Spinal cord (tissue), 10 donors: Measurements from ENCODE around the gene PRG2. TPM values are rescaled to one million over a fixed set of nuclear protein-coding genes. Genes with fewer than 3 reads are reported as not detected.
A peak's percentile ranks its signal among the peaks of the same experiment; 100 is the strongest.

Experiments used
- DNase-seq, 6 donors: peaks; one replicate each; pipeline versions ENCODE4 v3.0.0 to v3.0.0-alpha.2; 2013 to 2015; ENCODE audit warnings: low spot score in 6 of 6, low read depth in 4 of 6
- H3K27ac ChIP-seq: one replicate; pipeline ENCODE4 v1.5.1; 2013; ENCODE audit warnings: low read depth, low read length, control low read depth
- H3K27me3 ChIP-seq: one replicate; pipeline ENCODE4 v1.6.1; 2013; ENCODE audit warnings: low read length; ENCODE audit not compliant: control insufficient read depth, insufficient read depth
- H3K36me3 ChIP-seq: one replicate; pipeline ENCODE4 v1.6.1; 2013; ENCODE audit warnings: low read length; ENCODE audit not compliant: control insufficient read depth, insufficient read depth
- H3K4me1 ChIP-seq: one replicate; pipeline ENCODE4 v1.6.1; 2013; ENCODE audit warnings: low read length; ENCODE audit not compliant: control insufficient read depth, insufficient read depth
- H3K4me3 ChIP-seq: one replicate; pipeline ENCODE4 v1.5.1; 2013; ENCODE audit warnings: low read depth, low read length, control low read depth
- H3K9me3 ChIP-seq: one replicate; pipeline ENCODE4 v1.6.1; 2013; ENCODE audit warnings: low read length; ENCODE audit not compliant: control insufficient read depth, insufficient read depth
- WGBS: methylation state at CpG from one replicate; pipeline ENCODE4 v1.1.5; 2013; ENCODE audit warnings: missing lambda C conversion rate; ENCODE audit not compliant: insufficient coverage; 5-methylcytosine and 5-hydroxymethylcytosine counted together
- polyA plus RNA-seq, 2 donors: library from polyadenylated mRNA; unstranded; fragments of 120-200 nt; gene quantifications; one replicate each; pipeline ENCODE4 v1.2.1, GENCODE V29; 2013; ENCODE audit not compliant: insufficient read length in 2 of 2
- total RNA-seq, 2 donors: library from RNA; depleted of rRNA in 1 of 2; stranded (reverse); fragments of 120-200 nt in 1 of 2; fragments of >200 nt in 1 of 2; gene quantifications; one replicate each; pipeline versions ENCODE4 v1.2.3 to v1.2.4, GENCODE V29; 2013 to 2014
- donor health status: healthy.

Gene PRG2
- total and polyA plus RNA-seq, 4 donors = 0.22 to 6.4 (median 1.4) TPM

DNA sequence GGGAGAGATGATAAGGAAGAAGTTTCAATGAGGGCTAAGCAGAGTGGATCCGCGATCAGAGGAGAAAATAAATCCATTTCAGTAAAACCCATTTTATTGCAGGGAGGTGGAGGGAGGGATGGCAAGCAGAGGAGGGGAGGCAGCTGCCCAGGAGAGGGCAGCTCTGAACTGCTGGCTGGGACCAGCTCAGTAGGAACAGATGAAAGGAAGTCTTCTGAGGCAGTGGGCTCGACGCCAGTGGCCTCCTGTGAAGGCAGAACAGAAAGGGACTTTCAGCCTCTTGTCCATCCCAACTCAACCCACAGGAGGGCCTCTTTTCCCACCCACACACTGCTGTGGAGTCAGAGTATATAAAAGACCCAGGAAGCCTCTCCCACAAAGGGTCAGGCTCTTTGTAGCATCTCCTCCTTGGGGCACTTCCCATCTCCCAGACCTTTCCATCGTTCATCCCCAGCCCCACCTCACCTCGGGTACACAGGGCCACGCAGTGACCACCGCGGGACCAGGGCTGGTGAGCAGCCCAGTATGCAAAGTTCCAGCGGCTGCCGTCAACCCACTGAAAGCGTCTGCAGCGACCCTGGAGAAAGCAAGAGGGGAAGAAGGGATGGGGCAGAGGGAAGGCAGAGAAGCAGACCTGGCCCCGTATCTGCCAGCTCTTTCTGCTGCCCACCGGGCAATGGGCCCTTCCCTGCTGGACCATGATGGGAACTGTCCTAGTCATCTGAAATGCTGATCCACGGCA lies 3.0 kb downstream of the PRG2 start:
- H3K4me1 ChIP-seq = peaks cover 6% of the 10 kb centered on the region
- 61% methylated on average over 12 of the region's 16 CpGs for WGBS
- H3K4me3 ChIP-seq = no peak overlapping the region
- no peaks in the 10 kb centered on the region for H3K36me3 ChIP-seq
- no peaks in the 10 kb centered on the region for H3K9me3 ChIP-seq
- peak in 1 of 6 donors; percentile 54 for DNase-seq
- no peak overlapping the region for H3K27ac ChIP-seq
- no peaks in the 10 kb centered on the region for H3K27me3 ChIP-seq

DNA sequence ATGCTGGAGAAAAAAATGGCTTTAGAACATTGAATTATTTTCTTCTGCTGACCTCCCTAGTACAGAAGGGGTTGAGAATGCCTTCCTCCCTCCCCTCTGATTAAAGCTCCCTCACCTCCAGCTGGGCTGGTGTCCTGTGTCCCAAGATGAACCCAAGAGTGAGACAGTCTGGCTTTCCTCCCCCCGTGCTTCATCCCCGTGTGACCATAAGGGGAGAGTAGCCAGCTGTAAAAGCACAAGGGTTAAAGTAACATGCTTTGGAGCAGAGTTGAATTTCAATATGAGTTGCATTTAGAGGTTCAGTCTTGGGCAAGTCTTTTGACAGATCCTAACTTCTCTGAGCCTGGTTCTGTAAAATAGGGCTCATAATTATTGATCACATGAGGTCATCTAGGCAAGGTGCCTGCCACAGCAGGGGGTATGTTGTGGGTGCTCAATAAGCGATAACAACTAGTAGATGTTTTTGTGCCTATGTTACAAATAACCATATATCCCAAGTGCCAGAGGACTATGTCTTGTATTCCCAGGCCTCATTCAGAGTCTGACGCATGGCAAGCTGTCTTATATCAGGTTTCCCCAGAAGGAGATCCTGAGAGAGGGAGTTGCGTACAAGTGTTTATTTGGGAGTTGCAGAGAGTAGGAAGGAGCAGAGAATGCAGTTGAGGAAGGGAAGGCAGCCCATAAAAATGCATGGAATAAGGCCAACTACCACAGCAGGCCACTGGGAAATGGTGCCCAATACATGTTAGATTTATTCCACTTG lies 4.1 kb downstream of the PRG2 start:
- Histone ChIP-seq H3K36me3 (no peaks in the 10 kb centered on the region), H3K4me3 (no peak overlapping the region), H3K4me1 (peaks cover 6% of the 10 kb centered on the region), H3K27me3 (no peaks in the 10 kb centered on the region), H3K27ac (no peak overlapping the region), H3K9me3 (no peaks in the 10 kb centered on the region)
- 67% methylated on average over 3 of the region's 5 CpGs for WGBS
- DNase-seq = peak in 1 of 6 donors; percentile 3

DNA sequence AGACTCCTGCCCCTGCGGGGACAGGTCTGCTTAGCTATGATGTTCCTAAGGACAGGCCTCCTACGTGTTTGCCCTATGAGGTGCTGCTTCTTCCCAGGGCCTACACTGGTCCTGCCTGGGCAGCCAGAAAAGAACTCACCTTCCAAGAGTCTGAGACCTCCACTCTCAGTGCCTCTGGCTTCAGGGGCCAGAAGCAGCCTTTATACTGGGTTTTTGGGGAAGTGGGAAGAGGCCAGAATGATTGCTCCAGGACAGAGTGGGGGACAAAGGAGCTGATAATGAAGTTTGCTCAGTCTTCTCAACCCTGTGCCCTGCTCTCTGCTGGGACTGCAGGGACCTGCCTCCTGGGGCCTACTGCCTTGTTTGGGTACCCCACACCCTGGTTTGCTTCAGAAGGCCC lies 9.5 kb downstream of the PRG2 start, which contains the start of gene PRG3:
Gene PRG3 (minus strand): TSS at position 176 of the 400 bp plus-strand sequence. CDS start 442 bp downstream, outside the sequence.
- Histone ChIP-seq H3K27me3 (peaks cover 3% of the 10 kb centered on the region), H3K27ac (no peak within 1 kb of the TSS), H3K4me3 (no peak within 1 kb of the TSS), H3K36me3 (no peaks in the 10 kb centered on the region), H3K4me1 (peaks cover 4% of the 10 kb centered on the region), H3K9me3 (no peaks in the 10 kb centered on the region)
- 77% methylated on average over 2 of the region's 2 CpGs for WGBS
- DNase-seq = no peak

DNA sequence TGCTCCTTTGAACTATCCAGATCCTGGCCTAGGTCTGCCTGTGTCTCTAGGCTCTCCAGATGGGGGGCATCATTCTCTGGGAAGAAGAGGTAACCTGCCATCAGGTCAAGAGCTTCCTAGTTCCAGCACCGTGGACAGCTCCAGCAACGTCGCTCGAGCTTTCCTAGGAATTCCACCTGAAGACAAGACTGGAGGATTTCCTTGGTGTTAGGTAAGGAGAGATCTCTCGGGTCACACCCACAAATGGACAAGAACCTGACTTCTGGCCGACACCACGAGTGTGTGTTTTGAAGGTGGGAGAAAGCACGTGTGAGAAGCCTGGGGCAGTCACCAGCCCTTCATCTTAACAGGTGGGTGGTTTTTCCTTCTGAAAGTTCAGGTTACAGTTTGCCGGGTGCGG lies 10.7 kb downstream of the PRG2 start:
- 51% methylated on average over 3 of the region's 10 CpGs for WGBS
- Histone ChIP-seq H3K4me3 (no peak overlapping the region), H3K27ac (no peak overlapping the region), H3K9me3 (no peaks in the 10 kb centered on the region), H3K27me3 (peaks cover 3% of the 10 kb centered on the region), H3K36me3 (no peaks in the 10 kb centered on the region), H3K4me1 (peaks cover 4% of the 10 kb centered on the region)
- DNase-seq = no peak

DNA sequence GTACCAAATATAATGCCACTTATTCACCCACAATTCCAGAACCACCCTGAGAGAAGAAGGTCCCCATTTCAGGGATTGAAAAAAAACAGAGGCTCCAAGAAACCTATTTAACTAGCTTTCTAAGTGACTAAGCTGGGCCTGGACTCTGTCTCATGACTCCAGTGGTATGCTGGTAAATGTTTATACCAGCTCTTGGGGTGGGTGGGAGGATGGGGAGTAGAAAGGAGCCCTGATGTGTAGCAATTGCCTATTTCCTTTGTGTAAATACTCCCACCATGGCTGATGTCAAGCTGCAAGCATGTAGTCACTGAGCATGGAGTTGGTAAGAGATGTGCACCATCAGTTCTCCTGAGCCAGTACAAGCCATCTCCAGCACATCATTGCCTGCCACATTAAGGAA lies 12.3 kb downstream of the PRG2 start:
- H3K36me3 ChIP-seq = no peaks in the 10 kb centered on the region

DNA sequence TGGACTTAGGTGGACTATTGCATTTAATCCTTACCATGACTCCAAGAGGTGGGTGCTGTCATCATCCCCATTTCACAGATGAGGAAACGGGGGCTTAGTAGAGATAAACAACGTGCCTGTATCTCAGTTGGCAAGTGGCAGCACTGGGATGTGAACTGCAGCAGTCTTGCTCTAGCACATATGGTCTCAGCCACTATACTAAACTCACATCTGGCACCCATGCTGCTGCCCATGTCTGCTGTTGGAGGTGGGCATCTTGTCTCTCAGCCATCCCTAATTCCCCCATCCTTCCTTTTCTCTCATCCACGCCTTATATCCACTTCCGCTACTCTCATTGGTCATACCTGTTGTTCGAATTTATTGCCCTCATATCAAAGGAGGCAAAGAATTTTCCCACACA lies 13.3 kb downstream of the PRG2 start:
- WGBS = 61% methylated on average over 5 of the region's 5 CpGs
- DNase-seq = peak in 1 of 6 donors; percentile 6
- Histone ChIP-seq H3K4me3 (no peak overlapping the region), H3K9me3 (no peaks in the 10 kb centered on the region), H3K27ac (no peak overlapping the region), H3K27me3 (peaks cover 3% of the 10 kb centered on the region), H3K36me3 (no peaks in the 10 kb centered on the region), H3K4me1 (peaks cover 4% of the 10 kb centered on the region)

More for the DNA sequence above, 12.3 kb downstream of the PRG2 start:
- Histone ChIP-seq H3K4me3 (no peak overlapping the region), H3K4me1 (peaks cover 4% of the 10 kb centered on the region), H3K27ac (no peak overlapping the region), H3K27me3 (peaks cover 3% of the 10 kb centered on the region), H3K9me3 (no peaks in the 10 kb centered on the region)
- no peak for DNase-seq

DNA sequence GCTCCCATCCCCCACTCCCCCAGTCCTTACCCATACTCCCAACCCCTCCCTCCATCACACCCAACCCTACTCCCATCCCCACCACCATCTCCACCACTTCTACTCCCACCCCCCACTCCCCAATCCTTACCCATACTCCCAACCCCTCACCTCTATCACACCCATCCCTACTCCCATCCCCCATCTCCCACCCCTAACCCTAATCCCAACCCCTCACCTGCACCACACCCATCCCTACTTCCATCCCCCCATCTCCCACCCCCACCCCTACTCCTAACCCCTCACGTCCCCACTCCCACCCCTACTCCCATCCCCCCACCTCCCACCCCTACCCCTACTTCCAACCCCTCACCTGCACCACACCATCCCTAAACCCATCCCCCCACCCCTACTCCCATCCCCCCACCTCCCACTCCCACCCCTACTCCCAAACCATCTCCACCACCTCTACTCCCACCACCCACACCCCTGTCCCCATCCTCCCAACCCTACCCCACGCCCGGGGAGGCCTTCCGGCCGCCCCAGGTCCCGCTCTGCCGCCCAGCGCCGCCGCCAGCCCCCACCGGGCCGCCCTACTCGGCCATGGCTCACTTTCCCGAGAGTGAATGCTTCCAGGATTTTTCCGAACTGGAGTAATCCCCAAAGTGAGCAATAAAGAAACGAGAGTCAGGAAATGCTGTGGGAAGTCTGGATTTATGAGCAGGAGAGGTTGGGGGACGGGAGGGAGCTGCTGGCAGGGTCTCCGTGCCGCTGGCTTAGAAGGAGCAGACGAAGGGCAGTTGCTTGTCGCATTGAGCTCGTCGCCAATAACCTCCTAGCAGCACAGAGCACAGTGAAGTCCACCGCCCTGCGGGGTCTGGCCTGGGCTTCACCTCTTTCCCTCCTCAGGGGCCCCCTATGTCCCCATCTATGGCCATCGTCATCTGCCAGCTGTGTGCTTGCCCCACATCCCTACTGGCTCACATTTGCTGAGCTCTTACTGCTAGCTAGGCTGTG lies 14.1 kb downstream of the PRG2 start:
- Histone ChIP-seq H3K27ac (no peak overlapping the region), H3K27me3 (peaks cover 3% of the 10 kb centered on the region), H3K4me1 (peaks cover 4% of the 10 kb centered on the region), H3K9me3 (no peaks in the 10 kb centered on the region), H3K36me3 (no peaks in the 10 kb centered on the region), H3K4me3 (no peak overlapping the region)
- DNase-seq = peak in 1 of 6 donors; percentile 29
- 53% methylated on average over 20 of the region's 26 CpGs for WGBS

DNA sequence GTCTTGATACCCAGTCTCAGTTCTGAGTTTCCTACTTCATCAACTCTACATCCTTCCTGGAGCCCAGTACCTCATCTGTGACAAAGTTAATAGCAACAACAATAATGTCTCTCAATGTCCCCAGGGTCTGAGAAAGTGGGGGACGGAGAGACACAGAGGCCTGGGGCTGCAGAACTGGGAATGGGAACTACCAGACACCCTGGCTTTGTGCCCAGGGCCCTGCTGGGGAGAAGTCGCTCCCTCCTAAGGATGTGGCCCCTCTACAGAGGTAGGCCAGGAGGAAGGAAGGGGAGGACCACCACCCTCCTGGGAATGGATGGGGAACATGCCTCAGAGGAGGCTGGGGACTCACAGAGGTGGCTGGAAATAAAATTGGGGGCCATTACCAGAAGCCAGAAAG lies 15.0 kb downstream of the PRG2 start:
- H3K4me1 ChIP-seq = peaks cover 4% of the 10 kb centered on the region
- H3K27ac ChIP-seq = no peak overlapping the region
- WGBS = 10% methylated on average over 2 of the region's 2 CpGs
- no peak overlapping the region for H3K4me3 ChIP-seq
- H3K27me3 ChIP-seq = peaks cover 3% of the 10 kb centered on the region
- H3K9me3 ChIP-seq = no peaks in the 10 kb centered on the region
- DNase-seq = no peak
- no peaks in the 10 kb centered on the region for H3K36me3 ChIP-seq

DNA sequence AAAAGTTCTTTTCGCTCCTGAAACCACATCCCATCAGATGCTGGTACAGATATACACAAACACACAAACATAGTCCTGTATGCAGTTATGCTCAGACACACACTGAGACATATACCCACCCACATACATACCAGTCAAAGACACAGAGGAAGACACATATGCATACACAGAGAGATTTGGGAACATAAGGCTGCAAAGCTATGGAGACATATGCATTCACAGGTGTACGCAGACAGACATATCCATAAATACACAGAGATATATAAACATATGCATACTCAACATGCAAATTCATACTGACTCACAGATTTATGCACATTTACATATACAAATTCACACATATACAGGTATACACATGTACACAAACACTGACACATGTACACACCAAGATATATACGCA lies 15.5 kb downstream of the PRG2 start:
- WGBS = 97% methylated on average over 3 of the region's 3 CpGs
- Histone ChIP-seq H3K4me3 (no peak overlapping the region), H3K36me3 (no peaks in the 10 kb centered on the region), H3K9me3 (no peaks in the 10 kb centered on the region), H3K27me3 (peaks cover 3% of the 10 kb centered on the region), H3K4me1 (peaks cover 4% of the 10 kb centered on the region), H3K27ac (no peak overlapping the region)
- DNase-seq = peak in 1 of 6 donors; percentile 57
